GM21737 (cell line): ENCODE data around the gene CDCA4.

Source experiments
- ATAC-seq: cut with Tn5 transposase; IDR thresholded peaks from one replicate; pipeline ENCODE4 v1.9.1; 2021; ENCODE audit warnings: mild to moderate bottlenecking, moderate library complexity; ENCODE audit not compliant: unreplicated experiment

Gene CDCA4

DNA sequence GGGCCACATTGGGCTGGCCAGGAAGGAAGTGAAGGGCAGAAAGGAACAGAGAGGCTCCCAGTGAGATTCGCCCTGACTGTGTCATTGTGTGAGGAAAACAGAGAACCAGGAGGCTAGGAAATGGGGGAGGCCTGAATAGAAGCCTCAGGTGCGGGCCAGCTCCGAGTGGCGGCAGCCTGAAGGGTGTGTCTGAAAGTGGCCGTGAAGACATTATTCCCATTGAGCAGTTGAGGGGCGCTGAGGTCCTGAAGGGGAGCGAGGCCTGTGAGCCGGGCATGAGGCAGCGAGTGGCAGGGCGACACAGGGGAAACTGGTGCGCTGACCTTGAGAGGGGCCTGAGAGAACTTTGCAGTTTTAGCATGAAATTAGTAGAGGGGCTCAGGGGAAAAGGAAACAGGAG, 28.4 kb downstream of the CDCA4 start:
- ATAC-seq, result no peak

DNA sequence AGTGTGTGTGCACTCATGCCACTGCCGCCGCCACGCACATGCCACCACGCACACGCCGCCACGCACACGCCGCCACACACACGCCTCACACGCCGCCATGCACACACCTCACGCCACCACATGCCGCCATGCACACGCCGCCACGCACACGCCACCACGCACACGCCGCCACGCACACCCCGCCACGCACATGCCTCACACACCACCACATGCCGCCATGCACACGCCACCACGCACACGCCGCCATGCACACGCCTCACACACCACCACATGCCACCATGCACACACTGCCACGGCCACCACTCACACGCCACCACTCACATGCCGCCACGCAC, 29.0 kb downstream of the CDCA4 start:
- no peak for ATAC-seq

GRCh38 chr14:104989951-104990303, 31.0 kb downstream of the CDCA4 start:
- no peak for ATAC-seq

GRCh38 chr14:104989236-104989950, 31.5 kb downstream of the CDCA4 start:
- ATAC-seq, result no peak

DNA sequence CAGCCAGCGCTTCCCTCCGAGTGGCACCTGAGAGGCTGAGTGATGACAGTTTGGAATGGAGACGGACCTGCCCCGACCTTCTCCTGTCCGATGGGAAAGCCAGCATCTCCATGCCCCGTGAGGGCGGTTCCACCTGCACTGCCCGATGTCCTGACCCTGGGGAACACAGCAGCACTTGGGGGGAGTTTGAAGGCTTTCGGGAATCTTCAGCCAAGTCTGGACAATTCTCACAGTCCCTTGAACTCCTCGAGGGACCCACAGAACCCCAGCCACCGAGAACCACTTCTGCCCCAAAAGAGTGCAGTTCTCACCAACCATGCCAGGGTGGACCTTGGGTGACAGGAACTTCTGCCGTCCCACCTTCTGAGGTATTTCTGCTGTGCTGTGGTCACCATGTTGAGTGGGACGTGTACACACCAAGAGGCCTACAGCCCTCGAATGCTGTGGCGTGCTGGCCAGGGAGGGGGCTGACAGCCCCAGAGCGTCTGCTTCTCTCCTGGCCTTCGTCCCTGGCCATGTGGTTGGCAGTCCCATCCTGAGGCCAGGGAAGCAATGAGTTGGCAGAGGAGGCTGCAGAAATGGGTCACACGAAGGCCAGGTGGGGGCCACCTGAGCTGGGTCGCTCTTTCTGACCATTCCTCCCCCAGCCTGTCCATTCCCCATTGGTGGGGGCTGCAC, 34.3 kb downstream of the CDCA4 start:
- ATAC-seq, result no peak

DNA sequence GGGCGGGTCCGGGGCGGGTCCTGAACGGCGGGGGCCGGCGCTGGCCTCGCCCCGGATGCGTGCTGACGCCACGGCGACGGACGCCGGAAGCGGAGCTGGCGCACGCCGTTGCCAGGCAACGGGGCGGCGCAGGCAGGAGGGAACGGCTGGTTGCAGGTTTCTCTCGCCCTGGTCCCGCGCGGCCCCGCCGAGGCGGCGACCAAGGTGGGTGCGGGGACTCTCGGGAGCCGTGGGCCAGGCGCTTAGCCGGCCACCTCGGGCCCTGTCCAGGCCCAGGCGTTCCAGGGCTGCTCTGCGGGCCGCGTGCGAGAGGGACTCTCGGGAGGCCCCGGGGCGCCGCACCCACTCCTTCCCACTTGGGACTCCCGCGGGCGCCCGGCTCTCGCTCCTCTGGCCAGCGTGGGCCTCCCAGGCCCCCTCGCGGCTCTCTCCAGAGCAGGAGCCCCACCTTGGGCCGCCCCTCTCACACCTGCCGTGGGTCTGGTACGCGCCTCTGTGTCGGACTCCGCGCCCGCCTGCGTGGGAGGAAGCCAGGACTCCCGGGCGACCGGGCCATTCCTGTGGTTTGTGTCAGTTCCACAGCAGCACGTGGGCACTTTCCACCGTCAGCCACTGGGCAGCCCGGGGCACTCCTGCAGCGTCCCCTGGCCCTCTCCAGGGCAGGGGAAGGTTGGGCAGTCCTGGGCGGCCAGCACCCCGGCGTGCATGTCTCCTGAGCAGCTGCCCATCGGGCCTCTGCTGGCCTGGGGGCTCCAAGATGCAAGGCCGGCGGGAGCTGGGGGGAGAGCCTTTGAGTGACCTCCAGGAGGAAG, 35.0 kb downstream of the CDCA4 start, which contains the start of gene CLBA1:
CLBA1 (plus strand) TSS at position 114 of the 812 bp plus-strand sequence; CDS start at position 758, 644 bp downstream.
- ATAC-seq, result peak; percentile 89

DNA sequence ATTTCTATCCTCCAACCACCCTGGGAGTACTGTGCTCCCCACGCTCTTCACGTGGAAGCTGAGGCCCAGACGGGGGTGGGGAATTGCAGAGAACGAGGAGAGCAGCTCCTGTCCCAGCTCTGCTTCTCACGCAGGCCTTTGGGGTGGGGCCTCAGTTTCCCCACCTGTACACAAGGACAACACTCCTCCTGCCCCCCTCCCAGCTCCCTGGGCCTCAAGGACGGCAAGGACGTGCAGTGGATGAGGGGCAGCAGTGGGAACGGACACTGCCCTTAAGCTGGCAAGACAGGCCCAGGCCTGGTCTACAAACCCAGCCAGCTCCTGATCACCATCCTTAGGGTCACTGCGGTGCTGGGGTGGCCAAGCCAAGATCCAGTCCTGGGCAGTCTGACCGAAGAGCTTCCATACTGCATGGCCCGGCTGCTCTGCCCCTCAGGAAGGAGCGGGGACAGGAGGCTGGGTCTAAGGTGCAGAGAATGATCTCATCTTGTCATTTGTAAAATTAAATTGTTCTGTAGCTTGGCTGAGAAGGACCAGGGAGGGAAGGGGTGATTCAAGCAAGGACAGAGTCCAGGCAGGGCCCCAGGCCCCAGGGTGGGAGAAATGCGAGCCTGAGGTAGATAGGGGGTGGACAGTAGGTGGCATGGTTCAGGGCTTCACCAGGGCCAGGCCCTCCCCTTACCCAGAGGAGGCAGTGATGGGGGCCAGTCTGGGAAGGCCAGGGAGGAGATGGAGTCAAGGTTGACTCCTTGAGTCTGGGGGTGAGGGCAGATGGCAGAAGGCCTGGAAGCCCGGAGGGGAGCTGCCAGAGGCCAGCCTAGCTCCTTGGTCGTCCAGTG, 36.6 kb downstream of the CDCA4 start:
- no peak for ATAC-seq

- ATAC-seq, result no peak
Measured at GRCh38 chr14:104983231-104983721, 37.6 kb downstream of the CDCA4 start.

GRCh38 chr14:104982548-104983230, 38.2 kb downstream of the CDCA4 start:
- ATAC-seq, result no peak

- ATAC-seq, result no peak
Measured at GRCh38 chr14:104981699-104982541, 39.0 kb downstream of the CDCA4 start.

GRCh38 chr14:104980611-104981531, 40.0 kb downstream of the CDCA4 start:
- ATAC-seq, result no peak

DNA sequence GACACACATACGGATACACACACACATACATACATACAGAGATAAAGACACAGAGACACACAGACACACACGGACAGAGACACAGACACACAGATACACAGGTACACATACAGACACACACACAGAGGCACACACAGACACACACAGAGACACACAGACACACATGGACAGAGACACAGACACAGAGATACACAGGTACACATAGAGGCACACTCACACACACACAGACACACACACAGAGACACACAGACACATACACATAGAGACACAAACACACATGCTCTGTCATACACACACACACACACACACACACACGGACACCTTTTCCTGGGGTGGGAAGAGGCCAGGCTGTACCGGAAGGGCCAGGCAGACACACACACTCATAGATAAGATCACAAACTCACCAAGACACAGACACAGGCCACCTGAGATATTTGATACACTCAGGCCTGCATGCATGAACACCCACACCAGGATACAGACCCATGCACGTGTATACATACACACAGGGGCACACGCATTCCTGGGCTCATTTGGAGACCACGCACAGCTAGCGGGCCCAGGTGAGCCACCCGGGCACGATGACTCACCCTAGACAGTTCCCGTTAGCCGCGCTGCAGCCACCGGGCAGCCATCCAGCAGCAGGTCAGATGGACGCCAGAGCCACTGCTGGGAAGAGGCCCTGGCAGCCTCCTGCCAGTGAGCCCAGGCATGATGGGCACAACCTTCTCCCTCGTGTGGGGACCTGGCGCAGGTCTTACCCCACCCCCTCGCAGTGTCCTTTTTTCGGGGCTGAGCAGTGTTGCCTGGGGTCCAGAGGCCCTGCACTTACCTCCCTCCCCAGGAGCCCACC, 40.9 kb downstream of the CDCA4 start:
- no peak for ATAC-seq

- no peak for ATAC-seq
Measured at GRCh38 chr14:104978746-104979691, 41.9 kb downstream of the CDCA4 start.

DNA sequence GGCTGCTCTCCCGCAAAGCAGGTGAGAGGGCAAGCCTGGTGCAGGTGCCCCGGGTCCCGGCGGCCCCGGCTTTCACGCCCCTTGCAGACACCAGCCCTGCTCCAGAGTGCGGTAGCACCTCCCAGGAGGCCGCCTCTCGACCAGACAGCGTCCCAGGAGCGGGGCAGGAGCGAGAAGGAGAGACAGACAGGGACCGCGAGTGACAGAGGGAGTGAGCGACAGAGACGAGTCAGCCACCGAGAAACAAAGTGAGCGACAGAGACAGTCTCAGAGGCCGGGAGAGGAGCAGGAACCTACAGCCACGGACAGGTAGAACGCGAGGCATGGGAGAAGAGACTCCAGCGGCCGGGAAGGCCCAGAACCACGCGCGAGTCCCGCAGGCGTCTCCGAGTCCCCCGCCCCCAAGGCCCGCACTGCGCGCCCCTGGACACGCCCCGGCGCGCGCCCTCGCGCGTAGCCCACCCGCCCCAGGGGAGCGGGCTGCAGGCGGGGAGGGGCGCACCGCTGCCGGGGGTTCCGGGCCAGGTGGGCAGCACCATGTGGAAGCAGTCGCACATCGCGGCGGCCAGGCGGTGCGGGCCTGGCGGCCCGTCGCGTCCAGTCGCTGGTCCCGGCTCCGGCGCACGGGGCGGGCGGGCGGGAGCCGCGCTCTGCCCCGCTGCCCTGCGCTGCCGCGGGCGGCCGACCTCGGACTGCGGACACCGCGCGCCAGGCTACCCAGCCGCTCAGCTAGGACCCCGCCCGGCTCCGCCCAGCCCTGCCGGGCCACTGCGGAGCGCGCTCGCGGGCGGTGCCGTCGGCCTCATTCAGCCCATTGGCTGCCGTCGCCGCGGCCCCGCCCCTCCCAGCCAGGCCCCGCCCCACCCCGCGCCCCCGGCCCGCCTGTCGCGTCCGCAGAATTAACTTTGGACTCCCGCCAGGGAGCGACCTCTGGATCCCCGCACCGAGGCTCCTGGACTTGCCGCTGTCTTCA, 42.9 kb downstream of the CDCA4 start, which contains the start of gene AHNAK2:
AHNAK2 (minus strand) TSS at position 694 of the 973 bp plus-strand sequence; CDS start at position 557, 137 bp downstream.
- no peak for ATAC-seq
